Peyer's patch (tissue), 4 donors: ENCODE results near the gene EGR1. TPM values are rescaled to one million over a fixed set of nuclear protein-coding genes. Genes with fewer than 3 reads are reported as not detected.
"Not testable (repeated sequence)": the region's sequence is repeated elsewhere in the genome, so short reads cannot be mapped to it uniquely, and the experiment has no call there.

Experiments used
- DNase-seq, 3 donors: peaks; one replicate each; pipeline ENCODE4 v3.0.0-alpha.2; 2017 to 2019
- H3K27ac ChIP-seq, 4 donors: fragments of 200-600 bp; sonication (generic); one replicate each; pipeline ENCODE4 v1.5.1; 2016 to 2019
- H3K27me3 ChIP-seq, 2 donors: fragments of 200-600 bp; sonication (generic); one replicate each; pipeline ENCODE4 v1.5.1; 2019
- H3K36me3 ChIP-seq, 3 donors: fragments of 200-600 bp; sonication (generic); one replicate each; pipeline ENCODE4 v1.5.1; 2016 to 2019
- H3K4me1 ChIP-seq, 4 donors: fragments of 200-600 bp; sonication (generic); one replicate each; pipeline ENCODE4 v1.5.1; 2016 to 2019
- H3K4me3 ChIP-seq, 4 donors: fragments of 200-600 bp; sonication (generic); 1 replicate in 3 of 4; 2 replicates in 1 of 4; pipeline ENCODE4 v1.5.1; 2016 to 2019; ENCODE audit warnings: mild to moderate bottlenecking in 1 of 4
- H3K9me3 ChIP-seq, 4 donors: fragments of 200-600 bp; sonication (generic); one replicate each; pipeline ENCODE4 v1.5.1; 2016 to 2019; ENCODE audit warnings: mild to moderate bottlenecking in 1 of 4
- CTCF ChIP-seq, 6 experiments: fragments of 450-650 bp in 4 of 6; fragments of 200-600 bp in 2 of 6; sonication (generic) in 1 of 6; IDR thresholded peaks; one replicate each; pipeline ENCODE4 v1.5.1; 2017 to 2019; ENCODE audit warnings: antibody characterized with exemption in 6 of 6, mild to moderate bottlenecking in 3 of 6, moderate library complexity in 1 of 6
- POLR2A ChIP-seq, 2 donors: fragments of 450-650 bp; IDR thresholded peaks; one replicate each; pipeline ENCODE4 v1.5.1; 2017; ENCODE audit warnings: antibody characterized with exemption in 2 of 2, mild to moderate bottlenecking in 2 of 2, moderate library complexity in 2 of 2
- total RNA-seq, 4 donors: library from RNA; depleted of rRNA; stranded (reverse); fragments of >200 nt; gene quantifications; one replicate each; pipeline ENCODE4 v1.1.0, GENCODE V29; 2016

The EGR1 gene
- total RNA-seq, 4 donors from 2014 or later = 5.3 to 109 (median 11.4) TPM

- H3K27me3 ChIP-seq = no peaks in the 10 kb centered on the region
- TF ChIP-seq CTCF (IDR thresholded peaks at IDR 0.05) = peak; percentile 41 to 85 (median 77)
- TF ChIP-seq POLR2A (IDR thresholded peaks at IDR 0.05) = no peak
- DNase-seq = peak in 1 of 3 donors; percentile 63
- no peak overlapping the region for H3K27ac ChIP-seq
- H3K9me3 ChIP-seq = no peaks in the 10 kb centered on the region
- no peak overlapping the region for H3K4me3 ChIP-seq
- peaks cover 0 to 19% (median 0%) of the 10 kb centered on the region in 3 donors for H3K36me3 ChIP-seq
- peaks cover 0 to 6% (median 0%) of the 10 kb centered on the region in 4 donors for H3K4me1 ChIP-seq
Measured at GRCh38 chr5:138503487-138504270, 38.4 kb downstream of the EGR1 start.

- peaks cover 0 to 6% (median 0%) of the 10 kb centered on the region in 4 donors for H3K4me1 ChIP-seq
- H3K27me3 ChIP-seq = no peaks in the 10 kb centered on the region
- TF ChIP-seq POLR2A (IDR thresholded peaks at IDR 0.05) (no peak), CTCF (IDR thresholded peaks at IDR 0.05) (no peak)
- no peak for DNase-seq
- H3K9me3 ChIP-seq = no peaks in the 10 kb centered on the region
- H3K27ac ChIP-seq = no peak overlapping the region
- peaks cover 0 to 28% (median 0%) of the 10 kb centered on the region in 3 donors for H3K36me3 ChIP-seq
- H3K4me3 ChIP-seq = no peak overlapping the region
Measured at GRCh38 chr5:138504799-138505198, 39.5 kb downstream of the EGR1 start.

- Histone ChIP-seq H3K4me1 (peaks cover 0 to 6% (median 0%) of the 10 kb centered on the region in 4 donors), H3K27ac (no peak overlapping the region), H3K9me3 (no peaks in the 10 kb centered on the region), H3K4me3 (no peak overlapping the region), H3K27me3 (no peaks in the 10 kb centered on the region), H3K36me3 (peaks cover 0 to 47% (median 0%) of the 10 kb centered on the region in 3 donors)
- no peak for DNase-seq
- TF ChIP-seq POLR2A (IDR thresholded peaks at IDR 0.05) (no peak), CTCF (IDR thresholded peaks at IDR 0.05) (no peak)
Measured at GRCh38 chr5:138506370-138507306, 41.4 kb downstream of the EGR1 start.

- H3K4me1 ChIP-seq, H3K9me3 ChIP-seq, DNase-seq, H3K27me3 ChIP-seq, H3K4me3 ChIP-seq, H3K27ac ChIP-seq: not testable (repeated sequence)
- H3K36me3 ChIP-seq = peaks cover 0 to 50% (median 0%) of the 10 kb centered on the region in 3 donors
Measured at GRCh38 chr5:138507485-138507884, 42.2 kb downstream of the EGR1 start.

GRCh38 chr5:138508958-138509357 is 43.7 kb downstream of the EGR1 start:
- TF ChIP-seq CTCF (IDR thresholded peaks at IDR 0.05) (no peak), POLR2A (IDR thresholded peaks at IDR 0.05) (no peak)
- no peaks in the 10 kb centered on the region for H3K27me3 ChIP-seq
- H3K27ac ChIP-seq = no peak overlapping the region
- no peak for DNase-seq
- H3K4me3 ChIP-seq = no peak overlapping the region
- H3K9me3 ChIP-seq = no peaks in the 10 kb centered on the region
- no peaks in the 10 kb centered on the region for H3K4me1 ChIP-seq
- peaks cover 0 to 65% (median 0%) of the 10 kb centered on the region in 3 donors for H3K36me3 ChIP-seq
